Measurements from ENCODE around the gene RNGTT. TPM values are rescaled to one million over a fixed set of nuclear protein-coding genes. Genes with fewer than 3 reads are reported as not detected.

RNGTT gene
- total RNA-seq, 2 experiments from 2014 or later = 19.9 to 25.1 TPM

- Mint-ChIP-seq H3K4me1 (no peaks in the 10 kb centered on the region), H3K27me3 (no peaks in the 10 kb centered on the region), H3K36me3 (peaks cover 46% of the 10 kb centered on the region), H3K27ac (no peak overlapping the region), H3K9me3 (ENCODE audit: low read depth) (peaks cover 12% of the 10 kb centered on the region), H3K4me3 (no peak overlapping the region)
- CTCF ChIA-PET = no interaction called here
- DNase-seq (no peak), ATAC-seq (no peak)
These were observed 291.8 kb downstream of the RNGTT start for GRCh38 chr6:88671624-88672023.

GRCh38 chr6:88670369-88670768 is 293.0 kb downstream of the RNGTT start:
- H3K36me3 Mint-ChIP-seq = peaks cover 48% of the 10 kb centered on the region
- DNase-seq (no peak), ATAC-seq (no peak)
- H3K4me3 Mint-ChIP-seq = no peak overlapping the region
- H3K27ac Mint-ChIP-seq = no peak overlapping the region
- no peaks in the 10 kb centered on the region for H3K4me1 Mint-ChIP-seq
- H3K27me3 Mint-ChIP-seq = no peaks in the 10 kb centered on the region
- CTCF ChIA-PET = no interaction called here
- peaks cover 12% of the 10 kb centered on the region for H3K9me3 Mint-ChIP-seq (ENCODE audit: low read depth)

GRCh38 chr6:88669475-88669874 is 293.9 kb downstream of the RNGTT start:
- peaks cover 12% of the 10 kb centered on the region for H3K9me3 Mint-ChIP-seq (ENCODE audit: low read depth)
- H3K27me3 Mint-ChIP-seq = no peaks in the 10 kb centered on the region
- H3K36me3 Mint-ChIP-seq = peaks cover 51% of the 10 kb centered on the region

GRCh38 chr6:88666901-88667300 is 296.5 kb downstream of the RNGTT start:
- H3K27me3 Mint-ChIP-seq = no peaks in the 10 kb centered on the region
- peaks cover 10% of the 10 kb centered on the region for H3K4me1 Mint-ChIP-seq
- DNase-seq = no peak
- peaks cover 61% of the 10 kb centered on the region for H3K36me3 Mint-ChIP-seq
- CTCF ChIA-PET = no interaction called here
- H3K9me3 Mint-ChIP-seq (ENCODE audit: low read depth) = peaks cover 15% of the 10 kb centered on the region
- H3K4me3 Mint-ChIP-seq = no peak overlapping the region
- ATAC-seq = no peak
- no peak overlapping the region for H3K27ac Mint-ChIP-seq

More at GRCh38 chr6:88669475-88669874, 293.9 kb downstream of the RNGTT start:
- ATAC-seq = no peak
- no peaks in the 10 kb centered on the region for H3K4me1 Mint-ChIP-seq
- CTCF ChIA-PET = no interaction called here
- H3K4me3 Mint-ChIP-seq = no peak overlapping the region
- no peak for DNase-seq
- no peak overlapping the region for H3K27ac Mint-ChIP-seq

GRCh38 chr6:88665131-88665530 is 298.3 kb downstream of the RNGTT start:
- CTCF ChIA-PET = no interaction called here
- peaks cover 17% of the 10 kb centered on the region for H3K9me3 Mint-ChIP-seq (ENCODE audit: low read depth)
- H3K27ac Mint-ChIP-seq = no peak overlapping the region
- H3K4me1 Mint-ChIP-seq = peaks cover 10% of the 10 kb centered on the region
- H3K27me3 Mint-ChIP-seq = no peaks in the 10 kb centered on the region
- ATAC-seq (no peak), DNase-seq (no peak)
- peaks cover 50% of the 10 kb centered on the region for H3K36me3 Mint-ChIP-seq
- no peak overlapping the region for H3K4me3 Mint-ChIP-seq

GRCh38 chr6:88663801-88664200 is 299.6 kb downstream of the RNGTT start:
- DNase-seq (no peak), ATAC-seq (no peak)
- Mint-ChIP-seq H3K36me3 (peaks cover 51% of the 10 kb centered on the region), H3K27me3 (no peaks in the 10 kb centered on the region), H3K4me1 (peaks cover 10% of the 10 kb centered on the region), H3K4me3 (no peak overlapping the region), H3K27ac (no peak overlapping the region), H3K9me3 (ENCODE audit: low read depth) (peaks cover 16% of the 10 kb centered on the region)
- CTCF ChIA-PET = no interaction called here

GRCh38 chr6:88662653-88663174 is 300.7 kb downstream of the RNGTT start:
- Mint-ChIP-seq H3K27ac (no peak overlapping the region), H3K27me3 (no peaks in the 10 kb centered on the region), H3K9me3 (ENCODE audit: low read depth) (peaks cover 16% of the 10 kb centered on the region), H3K36me3 (peaks cover 57% of the 10 kb centered on the region), H3K4me3 (no peak overlapping the region), H3K4me1 (peaks cover 10% of the 10 kb centered on the region)
- CTCF ChIA-PET = no interaction called here
- ATAC-seq = no peak
- no peak for DNase-seq

GRCh38 chr6:88662163-88662580 is 301.2 kb downstream of the RNGTT start:
- no peaks in the 10 kb centered on the region for H3K27me3 Mint-ChIP-seq
- peaks cover 54% of the 10 kb centered on the region for H3K36me3 Mint-ChIP-seq
- CTCF ChIA-PET = no interaction called here

GRCh38 chr6:88661136-88661535 is 302.3 kb downstream of the RNGTT start:
- peaks cover 10% of the 10 kb centered on the region for H3K4me1 Mint-ChIP-seq
- no peak overlapping the region for H3K4me3 Mint-ChIP-seq
- ATAC-seq (no peak), DNase-seq (no peak)
- H3K9me3 Mint-ChIP-seq (ENCODE audit: low read depth) = peaks cover 16% of the 10 kb centered on the region
- no peaks in the 10 kb centered on the region for H3K27me3 Mint-ChIP-seq
- peaks cover 50% of the 10 kb centered on the region for H3K36me3 Mint-ChIP-seq
- CTCF ChIA-PET = no interaction called here
- H3K27ac Mint-ChIP-seq = no peak overlapping the region

More at GRCh38 chr6:88662163-88662580, 301.2 kb downstream of the RNGTT start:
- ATAC-seq (no peak), DNase-seq (no peak)
- peaks cover 10% of the 10 kb centered on the region for H3K4me1 Mint-ChIP-seq
- H3K9me3 Mint-ChIP-seq (ENCODE audit: low read depth) = peaks cover 16% of the 10 kb centered on the region
- no peak overlapping the region for H3K27ac Mint-ChIP-seq
- no peak overlapping the region for H3K4me3 Mint-ChIP-seq

GRCh38 chr6:88655586-88655985 is 307.8 kb downstream of the RNGTT start:
- DNase-seq (no peak), ATAC-seq (no peak)
- Mint-ChIP-seq H3K36me3 (peaks cover 24% of the 10 kb centered on the region), H3K27ac (no peak overlapping the region), H3K4me1 (peaks cover 3% of the 10 kb centered on the region), H3K4me3 (no peak overlapping the region), H3K9me3 (ENCODE audit: low read depth) (peaks cover 5% of the 10 kb centered on the region), H3K27me3 (no peaks in the 10 kb centered on the region)
- CTCF ChIA-PET = no interaction called here

- Mint-ChIP-seq H3K9me3 (ENCODE audit: low read depth) (no peaks in the 10 kb centered on the region), H3K4me1 (peaks cover 7% of the 10 kb centered on the region), H3K4me3 (no peak overlapping the region), H3K36me3 (peaks cover 25% of the 10 kb centered on the region), H3K27ac (no peak overlapping the region), H3K27me3 (no peaks in the 10 kb centered on the region)
- DNase-seq (no peak), ATAC-seq (no peak)
- CTCF ChIA-PET = no interaction called here
These were observed 309.5 kb downstream of the RNGTT start for GRCh38 chr6:88653936-88654335.

GRCh38 chr6:88651400-88651799 is 312.0 kb downstream of the RNGTT start:
- Mint-ChIP-seq H3K36me3 (peaks cover 10% of the 10 kb centered on the region), H3K4me1 (peaks cover 7% of the 10 kb centered on the region), H3K9me3 (ENCODE audit: low read depth) (no peaks in the 10 kb centered on the region), H3K27ac (no peak overlapping the region), H3K4me3 (no peak overlapping the region), H3K27me3 (no peaks in the 10 kb centered on the region)
- CTCF ChIA-PET = no interaction called here
- DNase-seq = no peak
- ATAC-seq = no peak

- no peak overlapping the region for H3K4me3 Mint-ChIP-seq
- no peak overlapping the region for H3K27ac Mint-ChIP-seq
- H3K36me3 Mint-ChIP-seq = peaks cover 9% of the 10 kb centered on the region
- ATAC-seq (no peak), DNase-seq (no peak)
- H3K27me3 Mint-ChIP-seq = no peaks in the 10 kb centered on the region
- peaks cover 7% of the 10 kb centered on the region for H3K4me1 Mint-ChIP-seq
- no peaks in the 10 kb centered on the region for H3K9me3 Mint-ChIP-seq (ENCODE audit: low read depth)
- CTCF ChIA-PET = no interaction called here
These were observed 312.4 kb downstream of the RNGTT start for GRCh38 chr6:88650979-88651378.

GRCh38 chr6:88650029-88650619 is 313.3 kb downstream of the RNGTT start:
- no peak overlapping the region for H3K27ac Mint-ChIP-seq
- no peak overlapping the region for H3K4me3 Mint-ChIP-seq
- no peaks in the 10 kb centered on the region for H3K9me3 Mint-ChIP-seq (ENCODE audit: low read depth)
- H3K4me1 Mint-ChIP-seq = peaks cover 7% of the 10 kb centered on the region
- H3K27me3 Mint-ChIP-seq = no peaks in the 10 kb centered on the region
- peaks cover 9% of the 10 kb centered on the region for H3K36me3 Mint-ChIP-seq
- ATAC-seq (no peak), DNase-seq (no peak)
- CTCF ChIA-PET = no interaction called here
